ENCODE data around the gene GPR137B.

The GPR137B gene

DNA sequence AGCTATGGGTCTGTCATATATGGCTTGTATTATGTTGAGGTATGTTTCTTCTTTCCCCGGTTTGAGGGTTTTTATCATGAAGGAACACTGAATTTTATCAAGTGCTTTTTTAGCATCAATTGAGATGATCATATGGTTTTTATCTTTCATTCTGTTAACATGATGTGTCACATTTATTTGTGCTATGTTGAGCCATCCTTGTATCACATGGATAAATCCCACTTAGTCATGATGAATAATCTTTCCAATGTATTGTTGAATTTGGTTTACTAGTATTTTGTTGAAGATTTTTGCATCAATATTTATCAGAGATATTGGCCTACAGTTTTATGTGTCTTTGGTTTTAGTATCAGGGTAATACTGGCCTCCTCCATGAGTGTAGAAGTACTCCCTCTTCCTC, 61.7 kb downstream of the GPR137B start:
- no peak for DNase-seq (ENCODE audit: low read depth)

DNA sequence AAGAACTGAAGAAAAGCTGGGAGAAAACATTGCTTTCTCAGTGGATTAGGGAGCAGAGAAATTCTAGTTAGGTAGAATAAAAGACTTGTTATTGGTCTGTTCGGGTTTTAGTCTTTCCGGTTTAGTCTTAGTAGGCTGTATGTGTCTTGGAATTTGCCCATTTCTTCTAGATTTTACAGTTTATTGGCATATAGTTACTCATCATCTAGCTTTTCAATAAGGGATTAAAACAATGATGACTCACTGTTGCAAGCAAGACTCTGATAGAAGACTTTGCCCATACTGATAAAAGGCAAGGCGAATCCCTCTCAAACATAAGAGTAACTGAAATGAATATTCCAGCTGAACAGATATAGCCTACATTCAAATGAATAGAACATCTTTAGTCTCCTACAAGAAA, 62.3 kb downstream of the GPR137B start:
- DNase-seq (ENCODE audit: low read depth): no peak

DNA sequence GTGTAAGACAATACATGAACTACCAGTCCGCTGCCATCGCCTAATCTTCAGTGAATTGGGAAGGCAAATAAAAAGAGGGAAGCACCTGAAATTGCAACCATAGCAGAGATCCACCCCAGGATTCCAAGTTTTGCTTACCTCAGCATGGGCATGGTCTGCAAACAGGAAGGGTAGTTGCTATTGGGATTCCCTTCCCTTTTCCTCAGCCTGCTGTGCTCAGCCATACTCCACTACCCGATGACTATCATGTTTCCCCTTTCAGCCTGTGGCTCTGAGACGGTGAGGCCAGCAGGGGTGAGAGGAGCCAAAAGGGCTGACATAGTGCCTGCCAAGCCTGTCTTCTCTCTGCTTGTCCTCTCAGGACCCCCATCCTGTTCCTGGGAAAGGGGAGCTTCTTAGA, 64.2 kb downstream of the GPR137B start:
- DNase-seq (ENCODE audit: low read depth): no peak

DNA sequence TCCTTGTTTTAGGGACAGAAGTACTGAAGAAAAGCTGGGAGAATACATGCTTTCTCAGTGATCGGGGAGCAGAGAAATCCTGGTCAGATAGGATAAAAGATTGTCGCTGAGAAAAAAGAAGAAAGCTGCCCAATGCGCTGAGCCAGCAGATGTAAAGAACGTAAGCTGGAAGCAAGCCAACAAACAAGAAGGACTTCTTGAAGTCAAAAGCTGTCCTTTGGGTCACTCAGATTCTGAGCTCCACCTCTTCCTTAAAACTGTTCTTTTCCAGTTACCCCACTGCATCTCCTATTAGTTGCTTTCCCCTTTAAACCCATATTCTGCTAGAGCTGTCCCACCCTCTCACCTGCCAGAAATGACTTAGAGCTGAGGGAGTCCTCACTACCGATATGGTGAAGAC, 64.8 kb downstream of the GPR137B start:
- no peak for DNase-seq (ENCODE audit: low read depth)

DNA sequence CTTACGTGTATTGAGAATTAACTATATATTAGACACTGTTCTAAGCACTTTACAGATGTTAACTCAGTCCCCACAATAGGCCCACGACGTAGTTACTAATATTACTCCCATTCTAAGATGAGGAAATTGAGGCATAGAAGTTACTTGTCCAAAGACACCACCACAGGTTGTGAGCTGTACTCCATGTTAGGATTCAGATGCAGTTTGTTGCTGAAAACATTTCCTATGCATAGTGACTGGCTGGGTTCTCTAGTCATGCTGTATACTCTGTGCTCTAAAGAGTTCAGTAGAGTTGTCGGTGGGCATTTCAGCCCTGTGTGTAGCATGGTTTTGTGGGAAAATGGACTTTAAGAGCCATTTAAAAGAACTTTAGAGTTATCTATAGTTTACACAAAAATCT, 65.2 kb downstream of the GPR137B start:
- no peak for DNase-seq (ENCODE audit: low read depth)

DNA sequence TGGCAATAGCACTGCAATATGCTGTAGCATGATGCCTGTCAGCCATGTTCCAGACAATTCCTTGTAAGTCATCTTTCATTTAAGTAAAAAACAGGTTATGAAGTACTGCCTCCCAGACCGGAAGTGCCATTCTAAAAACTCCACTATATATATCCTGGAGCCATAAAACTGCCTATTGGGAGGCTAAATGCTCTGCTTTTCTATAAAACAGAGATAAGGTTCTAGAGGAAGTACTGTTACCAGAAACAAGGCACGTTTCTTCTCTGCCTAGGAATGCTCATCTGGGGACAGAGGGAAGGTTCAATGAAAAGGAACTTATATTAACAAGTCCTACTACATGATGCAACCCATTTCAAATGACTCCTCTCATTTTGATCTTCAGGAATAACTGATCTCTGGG, 66.8 kb downstream of the GPR137B start:
- DNase-seq (ENCODE audit: low read depth): no peak

DNA sequence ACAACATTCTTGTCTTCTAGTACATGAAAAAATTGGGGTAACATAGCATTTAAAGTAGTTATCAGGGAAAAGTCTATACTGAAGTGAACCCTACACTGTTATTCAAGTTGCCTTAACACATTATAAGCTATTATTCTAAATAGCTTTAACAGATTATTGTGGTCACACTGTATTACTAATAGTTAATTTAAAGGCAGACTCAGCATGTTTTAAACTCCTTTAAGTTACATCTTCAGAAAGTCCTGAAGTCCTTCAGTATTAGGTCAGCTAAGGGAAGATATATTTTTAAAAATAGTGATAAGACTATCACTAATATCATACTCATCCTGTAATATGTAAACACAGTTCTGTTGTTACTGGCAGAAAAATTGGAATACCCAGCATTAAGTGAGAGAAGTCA, 67.4 kb downstream of the GPR137B start:
- DNase-seq (ENCODE audit: low read depth): no peak

DNA sequence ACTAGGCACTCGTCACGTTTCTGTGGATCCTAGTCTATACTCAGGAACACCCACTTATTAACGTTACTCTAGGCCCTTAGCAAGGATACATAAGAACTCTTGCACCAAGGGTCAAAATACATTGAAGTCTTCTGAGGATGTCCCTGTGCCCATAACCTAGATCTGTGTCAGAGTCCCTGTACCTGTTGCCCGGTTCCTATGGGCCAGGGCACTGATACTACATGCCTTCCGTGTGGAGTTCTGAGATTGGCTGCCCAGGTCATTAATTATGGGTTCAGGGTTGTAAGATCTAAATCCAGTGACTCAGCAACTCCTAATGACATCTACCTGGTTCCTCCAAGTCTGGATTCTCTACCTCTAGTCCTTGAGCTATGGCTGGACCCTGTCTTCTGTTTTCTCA, 69.5 kb downstream of the GPR137B start:
- no peak for DNase-seq (ENCODE audit: low read depth)

DNA sequence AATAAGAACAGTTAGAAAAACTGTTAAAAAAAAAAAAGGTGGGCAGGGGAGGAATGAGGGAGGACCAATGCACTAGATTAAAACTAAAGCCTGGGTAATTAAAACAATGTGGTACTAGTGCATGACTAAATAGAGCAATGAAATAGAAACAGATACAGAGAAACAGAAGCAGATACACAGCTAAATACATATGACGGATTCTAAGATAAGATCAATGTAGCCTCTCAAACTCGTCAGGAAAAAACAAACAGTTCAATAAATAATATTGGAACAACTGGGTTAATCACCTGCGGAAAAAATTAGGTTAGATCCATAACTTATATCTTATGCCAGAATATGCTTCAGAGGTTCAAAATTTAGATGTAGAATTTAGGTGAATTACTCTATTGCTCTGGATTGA, 71.2 kb downstream of the GPR137B start:
- no peak for DNase-seq (ENCODE audit: low read depth)

DNA sequence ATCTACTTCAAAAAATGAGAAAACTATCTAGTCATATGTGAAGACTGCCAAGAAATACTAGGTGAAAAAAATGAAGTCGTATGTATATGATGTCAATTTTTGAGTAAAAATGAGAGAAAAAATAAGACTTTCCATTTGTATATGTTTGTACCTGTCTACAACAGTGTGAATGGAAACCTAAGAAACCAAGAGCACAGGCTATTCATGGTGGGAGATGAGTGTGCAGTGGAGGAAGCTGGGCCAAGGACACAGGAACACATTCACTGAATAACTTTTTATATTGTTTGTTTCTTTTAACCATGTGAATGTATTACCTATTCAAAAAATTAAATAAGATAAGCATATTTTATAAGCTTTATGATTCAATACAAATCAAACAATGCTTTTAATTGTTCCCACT, 72.4 kb downstream of the GPR137B start:
- no peak for DNase-seq (ENCODE audit: low read depth)

DNA sequence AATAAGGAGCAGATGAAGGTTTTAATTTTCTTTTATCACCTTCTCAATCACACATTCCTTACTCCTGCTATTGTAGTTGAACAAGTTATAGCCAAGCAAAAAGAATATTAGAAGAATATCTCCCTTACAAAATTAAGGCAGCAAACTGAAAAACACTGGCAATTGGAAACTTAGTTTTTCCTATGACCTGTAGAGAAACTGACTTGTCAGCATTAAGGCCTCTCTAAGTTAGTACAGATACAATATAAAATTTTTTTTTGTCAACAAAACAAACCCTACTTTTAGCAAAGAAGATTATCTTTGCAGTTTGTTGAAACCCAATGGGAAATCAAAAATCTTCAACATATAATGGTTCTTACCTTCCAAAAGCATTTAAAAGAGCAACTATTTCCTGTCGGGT, 78.1 kb downstream of the GPR137B start:
- DNase-seq (ENCODE audit: low read depth): no peak

DNA sequence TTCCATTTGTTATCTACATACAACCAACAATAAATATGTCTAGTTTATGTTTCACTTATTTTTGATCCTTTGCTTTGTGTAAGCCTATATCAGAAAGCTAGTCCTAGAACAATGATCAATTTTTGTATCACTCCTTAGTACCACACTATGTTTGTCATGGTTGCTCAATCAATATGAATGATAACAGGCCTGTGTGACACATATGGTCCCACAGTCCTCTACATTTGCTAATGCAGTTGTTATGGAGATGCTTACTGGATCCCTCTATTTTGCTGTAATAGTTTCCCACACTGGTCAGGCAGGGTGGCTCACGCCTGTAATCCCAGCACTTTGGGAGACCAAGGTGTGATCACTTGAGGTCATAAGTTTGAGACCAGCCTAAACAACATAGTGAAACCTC, 80.3 kb downstream of the GPR137B start:
- no peak for DNase-seq (ENCODE audit: low read depth)

DNA sequence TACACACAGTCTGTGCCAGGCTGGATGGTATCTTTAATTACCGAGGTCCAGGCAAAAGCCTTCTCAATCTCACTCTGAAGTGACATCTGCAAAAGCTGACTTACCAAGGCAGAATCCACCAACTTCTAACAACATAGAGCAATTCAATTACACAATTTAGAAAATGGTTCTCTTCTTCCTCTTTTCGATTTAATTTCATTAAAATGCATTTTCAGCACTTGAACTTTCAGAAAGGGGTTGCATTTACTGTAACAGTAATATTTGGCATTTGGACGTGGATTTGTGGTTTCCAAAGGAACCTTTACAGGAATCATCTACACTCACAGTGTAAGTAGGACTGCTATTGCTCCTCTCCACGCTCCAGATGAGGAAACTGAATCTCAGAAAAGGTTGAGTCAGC, 86.1 kb downstream of the GPR137B start:
- no peak for DNase-seq (ENCODE audit: low read depth)

DNA sequence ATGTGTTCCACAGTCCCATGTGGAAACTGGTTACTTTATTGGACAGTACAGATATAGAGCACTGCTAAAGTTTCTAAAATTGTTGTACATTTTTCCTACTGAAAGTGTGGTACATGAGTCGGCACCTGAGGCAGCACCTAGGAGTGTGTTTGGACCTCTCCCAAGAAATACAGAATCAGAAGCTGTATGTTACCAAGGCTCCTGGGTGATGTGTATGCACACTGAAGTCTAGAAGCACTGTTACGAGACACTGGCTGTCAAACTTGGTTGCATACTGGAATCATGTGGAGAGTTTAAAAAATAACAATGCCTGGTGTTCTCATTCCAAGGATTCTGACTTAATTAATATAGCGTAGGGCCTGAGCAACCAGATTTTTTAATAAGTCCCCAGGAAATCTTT, 92.8 kb downstream of the GPR137B start:
- DNase-seq (ENCODE audit: low read depth): no peak

DNA sequence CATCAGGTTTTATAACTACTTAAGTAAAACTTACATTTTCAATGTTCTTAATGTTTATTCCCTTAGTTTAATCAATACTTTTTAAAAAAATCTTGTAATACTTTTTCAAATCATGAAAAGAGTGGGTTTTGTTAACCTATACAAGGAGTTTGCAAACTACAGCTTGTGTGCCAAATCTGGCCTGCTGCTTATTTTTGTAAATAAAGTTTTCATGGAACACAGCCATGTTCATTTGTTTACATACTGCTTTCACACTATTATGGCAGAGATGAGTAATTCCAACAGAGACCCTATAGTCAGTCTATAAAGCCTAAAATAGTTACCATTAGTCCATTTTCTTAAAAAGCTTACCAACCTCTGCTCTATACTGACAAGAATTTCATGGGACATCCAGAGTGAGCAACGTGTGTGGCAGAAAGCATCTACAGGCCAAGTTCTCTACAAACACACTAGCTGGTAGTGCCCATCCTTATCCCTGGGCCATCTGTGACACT, 96.8 kb downstream of the GPR137B start:
- no peak for DNase-seq (ENCODE audit: low read depth)

DNA sequence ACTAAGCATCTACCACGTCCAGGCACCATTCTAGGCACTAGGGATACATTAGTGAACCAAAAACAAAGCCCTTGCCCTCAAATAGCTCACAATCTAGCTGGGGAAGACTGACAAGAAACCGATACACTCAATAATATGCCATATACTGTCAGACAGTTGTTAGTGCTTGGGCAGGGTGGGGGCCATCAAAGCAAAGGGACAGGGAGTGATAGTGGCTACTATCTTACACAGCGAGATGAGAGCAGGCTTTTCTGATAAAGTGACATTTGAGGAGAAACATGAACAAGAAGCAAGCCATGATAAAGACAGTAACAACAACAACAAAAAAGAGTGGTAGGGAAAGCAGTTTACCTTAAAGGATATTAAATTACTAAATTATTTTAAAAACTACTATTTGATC, 98.3 kb downstream of the GPR137B start:
- DNase-seq (ENCODE audit: low read depth): no peak

DNA sequence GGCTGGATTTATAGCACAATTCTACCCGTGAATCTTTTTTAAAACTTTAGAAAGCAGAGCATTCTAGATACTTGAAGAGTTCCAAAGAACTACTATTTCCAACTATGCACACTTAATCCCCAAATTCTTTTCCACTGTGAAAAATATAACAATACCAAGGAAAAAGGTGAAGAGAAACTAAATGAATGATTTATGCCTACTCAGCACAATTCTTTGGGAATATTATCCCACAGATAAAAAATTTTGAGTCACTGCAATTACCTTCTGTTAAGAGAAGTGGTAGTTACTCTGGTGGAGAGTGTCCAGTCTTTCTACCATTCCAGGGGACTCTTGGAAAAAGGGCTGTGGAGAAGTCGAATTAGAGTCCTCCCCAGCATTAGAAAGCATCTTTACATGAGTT, 100.2 kb downstream of the GPR137B start:
- no peak for DNase-seq (ENCODE audit: low read depth)

DNA sequence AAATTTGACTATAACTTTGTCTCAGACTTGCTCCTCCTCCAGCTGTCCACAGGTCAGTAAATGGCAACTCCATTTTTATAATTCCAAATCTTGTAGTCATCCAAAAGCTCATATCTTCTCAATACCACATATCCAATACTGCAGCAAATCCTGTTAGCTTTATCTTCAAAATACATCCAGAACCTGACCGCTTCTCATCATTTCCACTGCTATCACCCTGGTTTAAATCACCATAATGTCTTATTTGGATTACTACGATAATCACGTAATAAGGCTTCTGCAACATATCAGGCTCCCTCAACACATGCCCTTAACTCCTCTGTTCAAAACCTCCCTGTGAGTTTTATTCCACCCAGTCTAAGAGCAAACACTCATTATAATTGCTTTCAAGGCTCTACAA, 104.9 kb downstream of the GPR137B start:
- DNase-seq (ENCODE audit: low read depth): no peak

DNA sequence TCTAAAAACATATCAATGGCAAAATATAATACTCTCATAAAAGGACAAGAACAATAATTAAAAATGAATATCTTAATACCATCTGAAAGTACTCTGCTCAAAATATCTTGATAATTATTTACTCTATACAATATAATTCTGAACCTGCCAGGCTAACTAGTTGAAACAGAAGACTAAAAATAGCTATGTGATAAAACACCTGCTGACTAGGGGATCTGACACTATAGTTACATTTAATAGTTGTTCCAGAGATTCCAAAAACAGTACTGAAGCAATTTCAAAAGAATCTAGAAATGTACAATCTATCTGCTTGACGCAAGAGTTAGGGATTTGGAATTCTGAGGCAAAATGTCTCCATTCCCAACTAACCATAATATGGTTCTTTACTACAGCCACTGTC, 109.2 kb downstream of the GPR137B start:
- no peak for DNase-seq (ENCODE audit: low read depth)

DNA sequence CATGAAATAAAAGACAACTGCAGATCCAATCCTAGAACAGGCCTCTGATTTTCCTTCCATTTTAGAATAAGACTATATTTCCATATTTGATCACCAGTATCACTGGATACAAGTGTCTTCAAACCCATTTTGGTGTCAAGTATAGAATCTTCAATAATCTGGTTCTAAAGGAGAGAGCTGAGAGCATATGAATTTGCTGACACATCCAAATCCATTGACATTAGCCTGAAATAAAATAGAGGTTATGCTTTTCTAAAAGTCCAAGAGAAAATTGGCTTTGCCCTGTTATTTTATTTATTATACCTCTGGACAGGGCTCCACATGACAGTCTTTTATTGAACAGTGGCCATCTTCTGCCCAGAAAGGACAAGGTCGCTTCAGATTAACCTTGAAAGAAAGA, 110.8 kb downstream of the GPR137B start:
- DNase-seq (ENCODE audit: low read depth): no peak

DNA sequence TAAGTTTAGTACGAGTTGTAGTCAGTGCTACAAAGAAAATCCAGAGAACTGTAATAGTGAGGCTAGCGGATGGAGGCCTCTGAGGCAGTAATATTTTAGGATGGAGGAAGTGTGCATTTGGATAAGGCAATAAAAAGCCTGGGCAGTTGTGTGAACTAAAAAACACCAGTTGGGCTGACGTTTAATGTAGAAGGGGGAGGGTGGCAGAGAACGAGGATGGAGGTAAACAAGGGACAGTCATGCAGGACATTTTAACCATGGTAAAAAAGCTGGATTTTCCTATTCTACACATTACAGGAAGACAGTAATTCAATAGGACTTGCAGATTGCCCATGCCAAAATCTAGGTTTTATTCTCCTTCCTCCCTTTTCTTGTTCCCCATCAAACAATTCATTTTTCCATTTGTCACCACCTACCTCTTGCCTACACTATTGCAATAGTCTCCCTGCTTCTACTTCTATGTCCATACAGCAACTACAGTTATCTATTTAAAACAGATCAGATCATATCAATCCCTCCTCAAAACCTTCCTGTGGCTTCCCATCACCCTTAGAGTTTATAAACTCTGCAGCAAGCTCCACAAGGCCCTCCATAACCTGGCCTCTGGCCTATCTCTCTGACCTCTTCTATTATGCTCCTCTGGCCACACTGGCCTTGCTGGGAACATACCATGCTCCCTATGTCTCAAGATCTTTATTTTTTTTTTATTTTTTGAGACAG, 111.7 kb downstream of the GPR137B start:
- no peak for DNase-seq (ENCODE audit: low read depth)

DNA sequence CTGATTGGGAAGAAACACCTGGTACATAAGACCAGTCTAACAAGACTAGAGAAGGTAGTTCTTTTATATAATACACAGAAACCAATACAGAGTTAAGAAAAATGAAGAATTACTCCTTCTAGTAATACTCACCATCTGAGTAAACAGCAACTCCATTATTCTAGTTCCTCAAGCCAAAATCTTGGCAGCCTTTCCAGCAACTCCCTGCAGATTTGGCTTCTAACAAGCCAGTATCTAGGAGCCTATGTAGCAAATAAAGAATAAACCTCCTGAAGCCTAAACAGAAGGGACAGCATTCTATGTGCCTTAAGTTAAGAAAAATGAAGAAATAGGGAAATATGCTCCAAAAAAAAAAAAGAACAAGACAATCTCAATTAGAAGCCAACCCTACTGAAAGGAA, 114.9 kb downstream of the GPR137B start:
- no peak for DNase-seq (ENCODE audit: low read depth)

DNA sequence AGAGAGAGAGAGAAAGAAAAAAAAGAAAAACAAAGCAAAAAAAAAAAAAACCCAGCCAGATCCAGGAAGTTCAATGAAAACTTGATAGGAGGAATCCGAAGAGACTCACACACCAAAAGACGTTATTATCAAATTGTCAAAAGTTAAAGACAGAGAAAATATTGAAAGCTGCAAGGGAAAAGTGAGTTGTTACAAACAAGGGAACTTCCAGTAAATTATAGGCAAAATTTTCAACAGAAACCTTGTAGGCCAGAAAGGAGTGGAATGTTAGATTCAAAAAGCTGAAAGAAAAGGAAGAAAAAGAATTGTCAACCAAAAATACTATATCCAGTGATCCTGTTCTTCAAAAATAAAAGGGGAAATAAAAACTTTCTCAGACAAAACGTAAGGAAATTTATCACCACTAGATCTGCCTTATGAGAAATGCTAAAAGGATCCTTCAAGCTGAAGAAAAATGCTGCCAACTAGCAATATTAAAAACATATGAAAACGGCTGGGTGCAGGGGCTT, 115.8 kb downstream of the GPR137B start:
- DNase-seq (ENCODE audit: low read depth): no peak

Data from fibroblast of the conjunctiva (primary cell).